HG03457 (cell line): ENCODE data around the gene BRIP1.

Experiments used
- ATAC-seq: cut with Tn5 transposase; IDR thresholded peaks from one replicate; pipeline ENCODE4 v1.9.1; 2021; ENCODE audit warnings: moderate number of reproducible peaks; ENCODE audit not compliant: unreplicated experiment

The BRIP1 gene

GRCh38 chr17:61639818-61640217 is 223.5 kb downstream of the BRIP1 start:
- no peak for ATAC-seq

GRCh38 chr17:61638087-61638486 is 225.2 kb downstream of the BRIP1 start:
- no peak for ATAC-seq

- ATAC-seq, result no peak
These were observed 227.4 kb downstream of the BRIP1 start for GRCh38 chr17:61635913-61636432.

- ATAC-seq, result no peak
These were observed 228.3 kb downstream of the BRIP1 start for GRCh38 chr17:61634942-61635538.

- no peak for ATAC-seq
These were observed 229.3 kb downstream of the BRIP1 start for GRCh38 chr17:61634011-61634539.

GRCh38 chr17:61632826-61633225 is 230.5 kb downstream of the BRIP1 start:
- no peak for ATAC-seq

GRCh38 chr17:61631800-61632199 is 231.5 kb downstream of the BRIP1 start:
- no peak for ATAC-seq
